HG02588 (cell line): ENCODE results near the gene CNPY1.

Experiments
- ATAC-seq: cut with Tn5 transposase; IDR thresholded peaks from one replicate; pipeline ENCODE4 v1.9.1; 2021; ENCODE audit warnings: mild to moderate bottlenecking, moderate library complexity; ENCODE audit not compliant: unreplicated experiment

CNPY1 gene

GRCh38 chr7:155560196-155560885, 14.0 kb upstream of the CNPY1 start:
- no peak for ATAC-seq

GRCh38 chr7:155559519-155560108, 13.3 kb upstream of the CNPY1 start:
- ATAC-seq = no peak

GRCh38 chr7:155558961-155559360, 12.6 kb upstream of the CNPY1 start:
- no peak for ATAC-seq

GRCh38 chr7:155558351-155558750, 12.0 kb upstream of the CNPY1 start:
- no peak for ATAC-seq

GRCh38 chr7:155557778-155558177, 11.4 kb upstream of the CNPY1 start:
- ATAC-seq = no peak

GRCh38 chr7:155556763-155557162, 10.4 kb upstream of the CNPY1 start:
- ATAC-seq = no peak

GRCh38 chr7:155555116-155555695, 8.8 kb upstream of the CNPY1 start:
- ATAC-seq = no peak

GRCh38 chr7:155553871-155554270, 7.5 kb upstream of the CNPY1 start:
- no peak for ATAC-seq

GRCh38 chr7:155551785-155552611, 5.6 kb upstream of the CNPY1 start:
- no peak for ATAC-seq

GRCh38 chr7:155550916-155551315, 4.6 kb upstream of the CNPY1 start:
- no peak for ATAC-seq

- ATAC-seq = no peak
These were observed 2.9 kb upstream of the CNPY1 start for GRCh38 chr7:155549226-155549625.

- no peak for ATAC-seq
These were observed 917 bp upstream of the CNPY1 start for GRCh38 chr7:155547161-155547791.

- no peak for ATAC-seq
These were observed 1.0 kb downstream of the CNPY1 start for GRCh38 chr7:155545348-155545747.

- ATAC-seq = no peak
These were observed 1.9 kb downstream of the CNPY1 start for GRCh38 chr7:155544485-155544884.

- ATAC-seq = no peak
These were observed 2.4 kb downstream of the CNPY1 start for GRCh38 chr7:155543926-155544325.

- ATAC-seq = no peak
These were observed 3.1 kb downstream of the CNPY1 start for GRCh38 chr7:155543011-155543876.

- no peak for ATAC-seq
These were observed 4.2 kb downstream of the CNPY1 start for GRCh38 chr7:155541986-155542675.

- no peak for ATAC-seq
These were observed 5.8 kb downstream of the CNPY1 start for GRCh38 chr7:155540553-155540952.

- no peak for ATAC-seq
These were observed 8.1 kb downstream of the CNPY1 start for GRCh38 chr7:155538293-155538692.

- ATAC-seq = no peak
These were observed 9.9 kb downstream of the CNPY1 start for GRCh38 chr7:155536451-155536850.
